Kidney glomerular epithelial cell (primary cell): Measurements from ENCODE around the gene CLN3.
"Not testable (repeated sequence)": the region's sequence is repeated elsewhere in the genome, so short reads cannot be mapped to it uniquely, and the experiment has no call there.

Experiments
- DNase-seq: peaks from one replicate; lab custom pipeline; 2025; lab: John Stamatoyannopoulos, UW

CLN3 gene

DNA sequence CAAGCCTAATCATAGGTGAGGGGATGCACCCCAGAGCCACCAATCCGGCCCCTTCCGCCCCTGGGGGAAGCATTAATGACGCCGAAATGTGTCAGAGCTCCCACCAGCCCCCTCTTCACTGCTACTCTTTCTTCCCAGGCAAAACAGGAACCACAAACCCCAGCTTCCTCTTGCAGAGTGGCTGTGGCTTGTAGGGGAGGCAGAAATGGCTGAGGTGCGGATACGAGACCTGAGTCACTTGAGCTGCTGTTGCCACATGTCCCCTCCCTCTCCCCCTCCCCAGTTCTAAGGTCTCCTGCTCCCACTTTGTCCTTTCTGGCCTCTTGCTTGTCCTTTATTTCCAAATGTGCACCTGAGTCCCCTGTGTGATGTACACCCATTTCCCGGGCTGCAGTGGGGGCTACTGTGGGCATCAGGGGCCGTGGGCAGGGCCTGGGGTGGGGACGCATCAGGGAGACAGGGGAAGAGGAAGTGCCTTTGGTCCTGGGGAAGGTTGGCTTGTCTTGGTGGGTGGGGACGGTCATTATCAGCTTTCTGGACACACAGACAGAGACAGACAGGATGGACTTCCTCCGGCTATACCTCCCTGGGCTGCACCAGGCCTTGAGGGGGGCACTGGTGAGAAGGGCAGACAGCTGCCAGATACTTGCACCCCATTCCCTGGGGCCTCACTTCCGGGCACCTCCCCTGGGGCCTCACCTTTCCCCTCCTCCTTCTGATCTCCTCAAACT lies 2.4 kb upstream of the CLN3 start, which contains the start of gene APOBR:
Gene APOBR (plus strand): TSS at position 523 of the 731 bp plus-strand sequence. CDS start 39 bp downstream, at position 562.
- no peak for DNase-seq

DNA sequence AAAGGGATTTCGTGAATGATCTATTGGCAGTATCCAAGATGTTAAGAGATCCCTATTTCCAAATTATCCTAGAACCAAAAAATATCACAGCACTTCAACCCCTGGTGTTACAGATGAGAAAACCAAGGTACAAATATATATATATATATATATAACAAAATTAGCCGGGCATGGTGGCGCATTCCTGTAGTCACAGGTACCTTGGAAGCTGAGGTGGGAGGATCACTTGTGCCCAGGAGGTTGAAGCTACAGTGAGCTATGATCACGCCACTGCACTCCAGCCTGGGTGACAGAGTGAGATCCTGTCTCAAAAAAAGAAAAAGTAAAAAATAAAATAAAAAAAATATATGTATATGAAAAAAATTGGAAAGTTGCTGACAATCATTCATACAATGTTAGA lies 637 bp upstream of the CLN3 start:
- DNase-seq, result no peak

DNA sequence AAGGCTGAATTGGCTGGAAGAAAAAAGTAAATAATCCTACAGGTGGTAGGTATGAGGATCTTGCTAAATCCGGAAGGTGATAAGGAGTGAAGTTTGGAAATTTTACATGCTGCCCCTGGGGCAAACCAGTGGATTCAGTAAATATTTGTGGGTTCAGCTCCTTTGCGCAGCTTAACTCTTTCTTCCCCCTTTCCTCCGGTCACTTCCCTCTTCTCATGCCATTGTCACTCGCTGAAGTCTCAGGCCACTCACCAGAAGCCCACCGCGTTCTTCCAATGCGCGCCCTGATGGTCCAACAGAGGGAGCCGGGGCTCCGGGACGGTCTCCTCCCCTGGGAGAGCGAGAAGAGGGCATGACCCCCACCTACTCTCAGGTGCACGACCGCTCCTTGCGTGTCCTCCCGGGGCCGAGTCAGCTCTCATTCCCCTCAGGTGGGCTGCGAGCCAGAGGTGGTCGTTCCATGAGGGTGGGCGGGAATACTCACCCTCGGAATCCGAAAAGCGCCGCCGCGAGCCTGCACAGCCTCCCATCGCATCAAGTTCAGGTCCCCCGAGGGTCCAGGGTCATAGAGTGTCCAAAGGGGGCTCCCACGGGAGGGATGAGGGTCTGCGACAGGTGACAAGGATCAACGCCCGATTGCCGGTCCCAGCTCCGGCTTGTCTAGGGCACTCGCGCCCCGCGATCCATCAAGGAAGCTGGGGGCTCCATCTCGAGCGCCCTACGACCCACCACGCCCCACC lies 474 bp downstream of the CLN3 start:
- DNase-seq, result no peak

DNA sequence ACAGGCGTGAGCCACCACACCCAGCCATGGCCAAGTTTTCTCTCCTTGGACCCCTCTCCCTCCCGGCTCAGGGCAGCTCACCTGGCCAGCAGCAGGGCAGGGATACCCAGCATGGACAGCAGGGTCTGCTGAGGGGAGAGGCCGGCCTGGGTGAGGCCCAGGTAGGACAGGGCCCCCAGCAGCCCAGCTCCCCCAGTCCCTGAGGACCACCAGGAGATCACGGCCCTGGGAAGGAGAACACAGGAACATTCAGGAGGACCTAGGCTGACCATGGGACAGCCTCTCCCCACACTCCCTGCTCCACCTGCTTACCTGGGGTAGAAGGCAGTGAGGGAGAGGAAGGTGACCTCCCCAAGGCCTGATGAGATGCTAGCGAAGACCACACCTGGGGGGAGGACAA lies 5.6 kb downstream of the CLN3 start:
- no peak for DNase-seq

DNA sequence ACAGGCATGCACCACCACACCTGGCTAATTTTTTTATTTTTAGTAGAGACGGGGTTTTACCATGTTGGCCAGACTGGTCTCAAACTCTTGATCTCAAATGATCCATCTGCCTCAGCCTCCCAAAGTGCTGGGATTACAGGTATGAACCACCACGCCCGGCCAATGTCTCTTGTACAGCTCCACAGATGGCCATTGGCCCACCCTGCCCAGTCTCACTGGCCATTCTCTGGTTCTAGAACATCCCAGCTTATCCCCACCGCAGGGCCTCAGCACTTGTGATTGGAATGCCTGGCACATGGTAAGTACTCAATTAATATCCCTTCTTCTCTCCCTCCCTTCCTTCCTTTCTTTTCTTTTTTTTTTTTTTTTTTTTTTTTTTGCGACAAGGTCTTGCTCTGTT lies 8.5 kb downstream of the CLN3 start:
- DNase-seq, result not testable (repeated sequence)

DNA sequence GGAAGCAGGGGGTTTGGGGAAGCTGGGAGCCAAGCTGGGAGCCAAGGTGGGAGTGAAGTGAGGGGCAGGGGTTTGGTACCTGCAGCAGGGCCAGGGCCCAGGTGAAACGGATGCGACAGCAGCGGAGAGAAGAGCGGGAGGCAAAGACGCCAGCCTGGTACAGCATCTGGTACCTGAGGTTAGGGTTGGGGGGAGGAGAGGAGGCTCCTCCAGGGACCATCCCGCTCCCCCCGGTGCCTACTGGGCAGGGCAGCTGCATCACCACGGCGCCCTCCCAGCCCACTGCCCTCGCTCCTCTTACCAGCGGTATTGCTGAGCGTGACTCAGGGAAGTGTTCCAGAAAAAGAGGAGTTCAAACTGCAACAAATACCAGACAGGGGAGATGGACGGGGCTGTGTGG lies 9.8 kb downstream of the CLN3 start:
- no peak for DNase-seq

DNA sequence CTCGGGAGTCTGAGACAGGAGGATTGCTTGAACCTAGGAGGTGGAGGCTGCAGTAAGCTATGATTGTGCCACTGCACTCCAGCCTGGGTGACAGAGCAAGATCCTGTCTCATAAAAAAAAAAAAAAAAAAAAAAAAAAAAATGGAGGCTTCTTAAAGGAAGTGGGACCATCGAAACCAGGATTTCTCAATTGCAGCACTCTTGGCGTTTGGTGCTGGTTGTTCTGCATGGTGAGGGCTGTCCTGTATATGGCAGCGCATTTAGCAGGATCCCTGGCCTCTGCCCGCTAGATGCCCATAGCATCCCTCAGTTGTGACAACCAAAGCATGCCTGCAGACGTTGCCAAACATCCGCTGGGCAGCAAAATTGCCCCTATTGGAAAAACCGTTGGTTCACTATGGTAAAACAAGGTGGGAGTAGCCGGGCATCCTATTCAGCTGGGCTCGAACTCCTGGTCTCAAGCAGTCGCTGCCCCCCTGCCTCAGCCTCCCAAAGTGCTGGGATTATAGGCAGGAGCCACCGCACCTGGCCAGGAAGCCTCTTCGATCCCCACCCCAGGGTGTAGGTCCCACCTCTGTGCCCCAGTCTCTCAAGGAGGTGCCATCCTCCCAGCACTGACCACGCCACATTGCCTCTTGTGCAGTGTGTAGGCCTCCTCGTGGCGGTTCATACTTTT lies 13.2 kb downstream of the CLN3 start:
- DNase-seq, result no peak

DNA sequence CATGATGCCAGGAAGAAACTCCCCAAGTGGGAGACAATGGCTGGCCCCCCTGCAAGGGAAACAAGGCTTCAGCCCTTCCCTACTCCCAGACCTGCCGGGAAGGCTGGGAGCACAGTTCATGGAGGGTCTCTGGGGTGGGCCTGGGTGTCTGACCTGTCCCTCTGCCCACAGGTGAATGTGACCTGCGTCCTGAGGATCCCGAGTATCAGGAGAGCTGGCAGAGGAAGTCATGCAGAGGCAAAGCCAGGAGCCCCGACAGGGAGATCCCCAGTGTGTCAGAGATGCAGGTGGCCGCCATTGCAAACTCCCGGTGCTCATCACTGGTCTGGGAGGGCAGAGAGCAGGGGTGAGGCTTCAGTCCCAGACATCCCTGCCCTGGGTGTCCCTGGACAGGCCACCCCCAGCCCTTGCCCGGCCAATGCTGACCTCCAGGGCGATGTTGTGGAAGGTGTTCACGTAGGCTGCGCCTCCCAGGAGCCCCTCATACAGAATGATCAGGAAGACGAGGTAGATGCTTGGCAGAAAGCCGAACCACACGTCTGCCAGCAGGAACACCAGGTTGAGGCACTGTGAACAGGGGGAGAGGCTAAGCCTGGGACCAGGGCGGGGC lies 14.5 kb downstream of the CLN3 start:
- DNase-seq, result no peak

DNA sequence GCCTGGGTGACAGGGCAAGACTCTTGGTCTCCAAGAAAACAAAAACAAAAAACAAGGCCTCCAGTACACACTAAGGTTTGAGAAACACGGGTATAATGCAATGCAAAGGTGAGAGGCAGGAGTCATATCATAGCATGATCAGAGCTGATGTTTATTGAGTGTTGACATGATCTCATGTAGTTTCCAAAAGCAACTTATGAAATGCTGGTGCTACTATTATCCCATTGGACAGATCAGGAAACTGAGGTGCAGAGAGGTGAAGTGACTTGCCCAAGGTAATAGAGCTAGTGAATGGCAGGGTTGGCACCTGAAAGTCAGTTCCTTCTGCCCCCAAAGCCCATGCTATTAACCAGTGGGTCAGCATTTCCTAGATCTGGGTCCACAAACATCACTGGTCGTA lies 16.7 kb downstream of the CLN3 start:
- DNase-seq, result no peak

DNA sequence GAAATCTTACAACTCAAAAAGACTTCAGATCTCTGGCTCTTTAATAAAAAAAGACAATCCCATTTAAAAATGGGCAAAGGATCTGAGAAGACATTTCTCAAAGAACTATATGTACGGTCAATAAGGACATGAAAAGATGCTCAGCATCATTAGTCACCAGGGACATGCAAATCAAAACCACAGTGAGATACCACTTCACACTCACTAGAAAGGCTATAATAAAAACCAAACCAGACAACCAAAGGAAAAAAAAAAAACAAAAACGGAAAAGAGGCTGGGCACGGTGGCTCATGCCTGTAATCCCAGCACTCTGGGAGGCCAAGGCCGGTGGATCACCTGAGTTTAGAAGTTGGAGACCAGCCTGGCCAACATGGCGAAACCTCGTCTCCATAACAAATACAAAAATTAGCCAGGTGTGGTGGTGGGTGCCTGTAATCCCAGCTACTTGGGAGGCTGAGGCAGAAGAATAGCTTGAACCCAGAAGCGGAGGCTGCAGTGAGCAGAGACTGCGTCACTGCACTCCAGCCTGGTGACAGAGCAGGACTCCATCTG lies 18.1 kb downstream of the CLN3 start:
- DNase-seq, result no peak

DNA sequence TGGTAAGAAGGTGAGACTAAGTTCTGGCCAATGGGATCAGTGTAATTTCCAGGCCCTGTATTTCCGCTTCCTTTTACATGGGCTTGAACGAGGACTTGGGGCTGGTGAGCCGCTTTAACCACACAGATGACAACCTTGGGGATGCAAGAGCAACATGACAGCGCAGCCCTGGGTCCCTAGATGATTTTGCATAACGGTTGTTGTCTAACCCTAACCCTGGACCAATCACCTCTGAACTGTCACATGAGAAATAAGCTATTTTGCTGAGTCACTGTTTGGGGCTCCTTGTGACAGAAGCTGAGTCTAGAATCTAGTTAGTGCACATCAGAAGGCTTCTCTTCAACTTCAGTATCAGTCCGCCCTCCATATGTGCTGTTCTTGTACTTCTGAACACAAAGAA lies 44.8 kb downstream of the CLN3 start:
- DNase-seq, result not testable (repeated sequence)

DNA sequence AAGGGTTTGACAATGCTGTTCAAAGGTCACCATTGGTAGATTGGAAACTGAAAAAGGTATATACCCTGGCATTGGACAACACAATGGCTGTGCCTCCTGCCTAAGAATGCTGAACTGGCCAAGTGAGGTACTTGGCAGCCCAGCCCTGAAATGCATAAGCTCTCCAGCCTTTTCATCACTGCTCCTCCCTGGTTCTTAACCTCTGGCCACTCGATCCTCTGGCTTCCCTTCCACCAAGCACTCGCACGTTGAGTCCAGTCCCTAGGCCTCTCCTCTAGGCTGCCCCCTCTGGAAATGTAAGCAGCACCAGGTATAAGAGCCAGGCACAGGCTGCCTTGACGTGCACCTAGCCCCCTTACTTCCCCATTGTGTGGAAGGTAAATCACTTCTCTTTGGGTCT lies 45.5 kb downstream of the CLN3 start:
- DNase-seq, result not testable (repeated sequence)

DNA sequence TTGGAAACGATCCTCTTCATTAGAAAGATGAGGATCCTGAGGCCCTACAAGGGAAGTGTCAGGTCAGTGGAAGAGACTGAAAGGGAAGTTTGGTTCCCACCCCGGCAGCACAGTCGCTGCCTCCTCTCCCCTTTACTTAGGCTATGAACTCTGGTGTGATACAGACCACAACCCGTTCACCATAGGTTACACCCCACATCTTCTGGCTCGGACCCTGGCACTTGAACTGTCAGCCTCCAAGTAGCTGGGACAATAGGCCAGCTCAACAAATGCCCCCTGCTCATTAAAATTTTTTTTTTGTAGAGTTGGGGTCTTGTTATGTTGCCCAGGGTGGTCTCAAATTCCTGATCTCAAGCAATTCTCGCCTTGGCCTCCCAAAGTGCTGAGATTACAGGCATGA lies 47.9 kb downstream of the CLN3 start:
- not testable (repeated sequence) for DNase-seq

DNA sequence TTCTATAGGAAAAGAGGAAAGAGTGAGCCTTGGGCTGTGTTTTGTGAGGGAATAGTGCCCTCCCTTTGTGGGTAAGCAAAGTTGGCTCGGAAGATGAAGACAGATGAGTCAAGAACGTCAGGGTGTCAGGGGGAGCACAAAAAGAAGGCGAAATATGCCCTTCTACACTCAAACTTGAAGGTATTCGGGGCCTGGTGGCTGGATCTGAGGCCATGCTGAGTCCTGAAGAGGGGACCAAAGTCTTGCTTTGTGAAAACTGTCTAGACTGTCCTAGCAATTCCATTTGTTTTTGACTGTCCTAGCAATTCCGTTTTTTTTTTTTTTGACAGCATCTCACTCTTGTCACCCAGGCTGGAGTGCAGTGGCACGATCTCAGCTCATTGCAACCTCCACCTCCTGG lies 53.0 kb downstream of the CLN3 start:
- DNase-seq, result not testable (repeated sequence)

DNA sequence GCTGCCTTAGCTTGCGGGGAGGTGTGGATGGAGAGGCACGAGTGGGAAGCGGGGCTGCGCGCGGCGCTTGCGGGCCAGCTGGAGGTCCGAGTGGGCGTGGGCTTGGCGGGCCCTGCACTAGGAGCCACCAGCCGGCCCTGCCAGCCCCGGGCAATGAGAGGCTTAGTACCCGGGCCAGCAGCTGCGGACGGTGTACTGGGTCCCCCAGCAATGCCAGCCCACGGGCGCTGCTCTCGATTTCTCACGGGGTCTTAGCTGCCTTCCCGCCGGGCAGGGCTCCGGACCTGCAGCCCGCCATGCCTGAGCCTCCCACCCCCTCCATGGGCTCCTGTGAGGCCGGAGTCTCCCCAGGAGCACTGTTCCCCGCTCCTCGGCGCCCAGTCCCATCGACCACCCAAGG lies 56.5 kb downstream of the CLN3 start:
- not testable (repeated sequence) for DNase-seq
